Motor neuron (in vitro differentiated cells): ENCODE data around the gene LIF. TPM values are rescaled to one million over a fixed set of nuclear protein-coding genes. Genes with fewer than 3 reads are reported as not detected.

ENCODE experiments used
- ATAC-seq, 8 experiments: fragments of 200-7000 bp; cut with Tn5 transposase; replicated peaks in 6 of 8; 2 replicates each; pipeline ENCODE4 v1.8.0; 2021; ENCODE audit warnings: mild to moderate bottlenecking in 8 of 8, moderate library complexity in 8 of 8
- H3K27ac ChIP-seq, 2 donors: fragments of 250-450 bp; sonication (Bioruptor Pico); 2 replicates each; pipeline ENCODE4 v1.9.0; 2021; ENCODE audit warnings: antibody characterized with exemption in 2 of 2, mild to moderate bottlenecking in 2 of 2, moderate library complexity in 1 of 2
- H3K4me1 ChIP-seq, 2 donors: fragments of 250-450 bp; sonication (Bioruptor Pico); replicated peaks in 1 of 2; 2 replicates each; pipeline ENCODE4 v1.6.1; 2021; ENCODE audit warnings: antibody characterized with exemption in 2 of 2, mild to moderate bottlenecking in 2 of 2, moderate library complexity in 1 of 2
- H3K4me3 ChIP-seq, 5 donors: fragments of 250-450 bp; sonication (Bioruptor Pico); 2 replicates each; pipeline ENCODE4 v1.9.0; 2021; ENCODE audit warnings: antibody characterized with exemption in 5 of 5, mild to moderate bottlenecking in 5 of 5, moderate library complexity in 4 of 5
- WGBS, 10 experiments: fragments of 450-650 bp; shearing (Covaris generic); methylation state at CpG; one replicate each; pipeline ENCODE4 v1.0.0; 2022; 5-methylcytosine and 5-hydroxymethylcytosine counted together
- in situ Hi-C, 9 experiments: fragments of 400-800 bp; cut with MboI; loops; one replicate each; pipeline ENCODE4 v1.15.0; 2021; ENCODE audit warnings: low sequenced_read_pairs in 9 of 9, low pct_unique_long_range_greater_than_20kb in 2 of 9; ENCODE audit not compliant: unreplicated experiment in 9 of 9
- total RNA-seq, 8 experiments: library from RNA; unstranded; fragments of 300-600 nt; gene quantifications; 2 replicates each; pipeline versions ENCODE4 v1.2.3 to v1.2.4, GENCODE V29; 2022

The LIF gene
- total RNA-seq, 8 experiments from 2014 or later: 0.81 to 14.8 (median 4.3) TPM

- H3K27ac ChIP-seq: peak overlapping the region; percentile 57 to 66
- 0 to 67% (median 18%) methylated on average over 1 to 11 of the region's 27 CpGs; no CpG with 5 or more reads in 5 of the 10 experiments for WGBS, 10 experiments
- in situ Hi-C loops: no loop called here
- no peak for ATAC-seq
- peaks cover 11 to 21% of the 10 kb centered on the region in 2 donors for H3K4me1 ChIP-seq
- H3K4me3 ChIP-seq: peak overlapping the region; percentile 50 to 70 (median 51)
Measured at GRCh38 chr22:30288419-30289140, 42.0 kb upstream of the LIF start.

- 0 to 100% (median 30%) methylated on average over 1 to 3 of the region's 5 CpGs; no CpG with 5 or more reads in 2 of the 10 experiments for WGBS, 10 experiments
- peaks cover 11 to 21% of the 10 kb centered on the region in 2 donors for H3K4me1 ChIP-seq
- no peak overlapping the region for H3K27ac ChIP-seq
- in situ Hi-C loops: no loop called here
- H3K4me3 ChIP-seq: peak overlapping the region in 3 of 5 donors; percentile 51 to 70 (median 51)
- peak; percentile 10 to 54 (median 30) for ATAC-seq
Measured at GRCh38 chr22:30287648-30288418, 41.3 kb upstream of the LIF start.

- in situ Hi-C loops: no loop called here
- peak in 1 of 8 experiments; percentile 3 for ATAC-seq
- WGBS, 10 experiments: 33 to 100% (median 71%) methylated on average over 1 to 18 of the region's 31 CpGs; no CpG with 5 or more reads in 3 of the 10 experiments
Measured at GRCh38 chr22:30286813-30287647, 40.5 kb upstream of the LIF start.

GRCh38 chr22:30286331-30286730 lies 39.8 kb upstream of the LIF start:
- in situ Hi-C loops: no loop called here
- Histone ChIP-seq H3K4me3 (no peak overlapping the region), H3K27ac (no peak overlapping the region), H3K4me1 (peaks cover 11 to 20% of the 10 kb centered on the region in 2 donors)
- 50 to 77% methylated on average over 1 to 3 of the region's 5 CpGs; no CpG with 5 or more reads in 8 of the 10 experiments for WGBS, 10 experiments
- no peak for ATAC-seq

More at GRCh38 chr22:30286813-30287647, 40.5 kb upstream of the LIF start:
- no peak overlapping the region for H3K27ac ChIP-seq
- no peak overlapping the region for H3K4me3 ChIP-seq
- H3K4me1 ChIP-seq: peaks cover 11 to 21% of the 10 kb centered on the region in 2 donors

GRCh38 chr22:30285846-30286200 lies 39.3 kb upstream of the LIF start:
- H3K4me1 ChIP-seq: peaks cover 8 to 15% of the 10 kb centered on the region in 2 donors
- no peak overlapping the region for H3K4me3 ChIP-seq
- H3K27ac ChIP-seq: no peak overlapping the region
- ATAC-seq: no peak
- WGBS, 10 experiments: 89% methylated on average over 5 of the region's 8 CpGs; no CpG with 5 or more reads in 9 of the 10 experiments
- in situ Hi-C loops: no loop called here

- Histone ChIP-seq H3K27ac (no peak overlapping the region), H3K4me1 (peaks cover 2 to 10% of the 10 kb centered on the region in 2 donors), H3K4me3 (no peak overlapping the region)
- in situ Hi-C loops: no loop called here
- ATAC-seq: no peak
- 0 to 90% (median 88%) methylated on average over 1 to 16 of the region's 27 CpGs; no CpG with 5 or more reads in 5 of the 10 experiments for WGBS, 10 experiments
Measured at GRCh38 chr22:30285176-30285845, 38.8 kb upstream of the LIF start.

- Histone ChIP-seq H3K27ac (no peak overlapping the region), H3K4me3 (no peak overlapping the region), H3K4me1 (peaks cover 2 to 4% of the 10 kb centered on the region in 2 donors)
- ATAC-seq: no peak
- 73 to 100% (median 93%) methylated on average over 1 to 3 of the region's 4 CpGs; no CpG with 5 or more reads in 3 of the 10 experiments for WGBS, 10 experiments
- in situ Hi-C loops: no loop called here
Measured at GRCh38 chr22:30284666-30285065, 38.1 kb upstream of the LIF start.

- H3K27ac ChIP-seq: no peak overlapping the region
- no peak overlapping the region for H3K4me3 ChIP-seq
- ATAC-seq: no peak
- in situ Hi-C loops: no loop called here
- H3K4me1 ChIP-seq: peaks cover 2 to 4% of the 10 kb centered on the region in 2 donors
- 71% methylated on average over 4 of the region's 9 CpGs; no CpG with 5 or more reads in 9 of the 10 experiments for WGBS, 10 experiments
Measured at GRCh38 chr22:30284172-30284571, 37.6 kb upstream of the LIF start.

- in situ Hi-C loops: no loop called here
- H3K4me3 ChIP-seq: no peak overlapping the region
- no peak overlapping the region for H3K27ac ChIP-seq
- 75 to 100% (median 86%) methylated on average over 1 to 2 of the region's 4 CpGs; no CpG with 5 or more reads in 7 of the 10 experiments for WGBS, 10 experiments
- peaks cover 2 to 3% of the 10 kb centered on the region in 2 donors for H3K4me1 ChIP-seq
- ATAC-seq: no peak
Measured at GRCh38 chr22:30283342-30283741, 36.8 kb upstream of the LIF start.

- no peaks in the 10 kb centered on the region for H3K4me1 ChIP-seq
- H3K4me3 ChIP-seq: no peak overlapping the region
- no peak for ATAC-seq
- H3K27ac ChIP-seq: no peak overlapping the region
- in situ Hi-C loops: no loop called here
- WGBS, 10 experiments: 83% methylated on average over 2 of the region's 7 CpGs; no CpG with 5 or more reads in 9 of the 10 experiments
Measured at GRCh38 chr22:30282616-30283046, 36.1 kb upstream of the LIF start.

GRCh38 chr22:30280505-30280904 lies 33.9 kb upstream of the LIF start:
- ATAC-seq: no peak
- WGBS, 10 experiments: 35 to 89% (median 77%) methylated on average over 5 to 8 of the region's 8 CpGs; no CpG with 5 or more reads in 1 of the 10 experiments
- in situ Hi-C loops: no loop called here
- Histone ChIP-seq H3K4me3 (no peak overlapping the region), H3K27ac (no peak overlapping the region), H3K4me1 (no peaks in the 10 kb centered on the region)

GRCh38 chr22:30279932-30280331 lies 33.4 kb upstream of the LIF start:
- no peak overlapping the region for H3K4me3 ChIP-seq
- no peak overlapping the region for H3K27ac ChIP-seq
- H3K4me1 ChIP-seq: no peaks in the 10 kb centered on the region
- 55 to 100% (median 85%) methylated on average over 1 to 4 of the region's 5 CpGs; no CpG with 5 or more reads in 1 of the 10 experiments for WGBS, 10 experiments
- in situ Hi-C loops: no loop called here
- ATAC-seq: no peak
